Loucy (cell line): Measurements from ENCODE around the gene C2CD4D.

Experiments used
- H2AFZ ChIP-seq: fragments of 200-600 bp; sonication (generic); 2 replicates; pipeline ENCODE4 v1.6.0; 2016; ENCODE audit warnings: antibody characterized with exemption, mild to moderate bottlenecking, low read length, moderate library complexity
- H3F3A ChIP-seq: fragments of 200-600 bp; 2 replicates; pipeline ENCODE4 v1.6.0; 2016; ENCODE audit warnings: antibody characterized with exemption, low read depth, mild to moderate bottlenecking
- H3K27me3 ChIP-seq: fragments of 200-600 bp; sonication (generic); 2 replicates; pipeline ENCODE4 v1.6.1; 2014; ENCODE audit warnings: low read length, mild to moderate bottlenecking; ENCODE audit not compliant: insufficient read depth, poor library complexity, severe bottlenecking
- H3K36me3 ChIP-seq: fragments of 200-600 bp; sonication (generic); 2 replicates; pipeline ENCODE4 v1.6.1; 2016; ENCODE audit warnings: low read length; ENCODE audit not compliant: insufficient read depth
- H3K4me1 ChIP-seq: fragments of 200-600 bp; sonication (generic); 2 replicates; pipeline ENCODE4 v1.5.1; 2014; ENCODE audit warnings: low read length, mild to moderate bottlenecking; ENCODE audit not compliant: insufficient read depth, poor library complexity, severe bottlenecking
- H3K4me2 ChIP-seq: fragments of 200-600 bp; sonication (generic); 2 replicates; pipeline ENCODE4 v1.6.0; 2014; ENCODE audit warnings: antibody characterized with exemption, low read length, low read depth, mild to moderate bottlenecking; ENCODE audit not compliant: poor library complexity, severe bottlenecking
- H3K4me3 ChIP-seq: fragments of 200-600 bp; sonication (generic); 2 replicates; pipeline ENCODE4 v1.5.1; 2014; ENCODE audit warnings: low read length, mild to moderate bottlenecking, mixed read lengths; ENCODE audit not compliant: poor library complexity, severe bottlenecking
- H3K79me2 ChIP-seq: fragments of 200-600 bp; sonication (generic); 2 replicates; pipeline ENCODE4 v1.6.1; 2014; ENCODE audit warnings: low read length; ENCODE audit not compliant: insufficient read depth
- H3K9ac ChIP-seq: fragments of 200-600 bp; sonication (generic); 2 replicates; pipeline ENCODE4 v1.6.0; 2014; ENCODE audit warnings: mild to moderate bottlenecking, low read depth, low read length, moderate library complexity; ENCODE audit not compliant: poor library complexity, severe bottlenecking
- H3K9me2 ChIP-seq: fragments of 200-600 bp; sonication (generic); replicated peaks from 2 replicates; pipeline ENCODE4 v1.6.1; 2016; ENCODE audit warnings: low read depth, low read length, mixed read lengths
- H3K9me3 ChIP-seq: fragments of 200-600 bp; sonication (generic); 2 replicates; pipeline ENCODE4 v1.6.1; 2014; ENCODE audit warnings: mild to moderate bottlenecking, antibody characterized with exemption, low read length, low read depth; ENCODE audit not compliant: insufficient read depth
- H4K20me1 ChIP-seq: fragments of 200-600 bp; sonication (generic); 2 replicates; pipeline ENCODE4 v1.6.0; 2014; ENCODE audit warnings: antibody characterized with exemption, low read length, mild to moderate bottlenecking; ENCODE audit not compliant: insufficient read depth, poor library complexity, severe bottlenecking
- CTCF ChIP-seq: fragments of 200-600 bp; sonication (generic); conservative IDR thresholded peaks from 2 replicates; pipeline ENCODE4 v1.5.1; 2014; ENCODE audit warnings: mild to moderate bottlenecking, antibody characterized with exemption, low read length
- EZH2phosphoT487 ChIP-seq: fragments of 200-600 bp; IDR thresholded peaks from 2 replicates; pipeline ENCODE4 v1.6.1; 2018; ENCODE audit warnings: antibody characterized with exemption, mild to moderate bottlenecking, moderate library complexity, borderline replicate concordance

C2CD4D gene

GRCh38 chr1:151832318-151832980, 7.2 kb downstream of the C2CD4D start:
- no peak overlapping the region for H2AFZ ChIP-seq
- peaks cover 9% of the 10 kb centered on the region; the same call in 1 of the 2 replicates for H3F3A ChIP-seq
- no peaks in the 10 kb centered on the region for H3K9me2 ChIP-seq
- H3K79me2 ChIP-seq = no peaks in the 10 kb centered on the region
- H3K9me3 ChIP-seq = no peaks in the 10 kb centered on the region
- H3K4me1 ChIP-seq = peaks cover 55% of the 10 kb centered on the region
- no peak overlapping the region for H3K4me2 ChIP-seq
- no peaks in the 10 kb centered on the region for H3K36me3 ChIP-seq
- H3K9ac ChIP-seq = no peak overlapping the region
- no peaks in the 10 kb centered on the region for H3K27me3 ChIP-seq
- no peak overlapping the region for H3K4me3 ChIP-seq
- H4K20me1 ChIP-seq = no peaks in the 10 kb centered on the region
- TF ChIP-seq EZH2phosphoT487 = no peak
- no peak for TF ChIP-seq CTCF

GRCh38 chr1:151831605-151832004, 8.0 kb downstream of the C2CD4D start, which contains the start of gene RORC:
TSS of gene RORC (minus strand) at chr1:151831802. CDS start at chr1:151831764, 38 bp downstream.
- H3K27me3 ChIP-seq = no peaks in the 10 kb centered on the region
- peaks cover 53% of the 10 kb centered on the region for H3K4me1 ChIP-seq
- H2AFZ ChIP-seq = peak within 1 kb of the TSS; percentile 44; the same call in 1 of the 2 replicates
- no peaks in the 10 kb centered on the region for H3K36me3 ChIP-seq
- H3K9ac ChIP-seq = peak within 1 kb of the TSS; percentile 70
- H4K20me1 ChIP-seq = no peaks in the 10 kb centered on the region
- no peak for TF ChIP-seq CTCF
- no peak for TF ChIP-seq EZH2phosphoT487
- H3K79me2 ChIP-seq = no peaks in the 10 kb centered on the region
- H3K4me3 ChIP-seq = peak within 1 kb of the TSS; percentile 21
- H3F3A ChIP-seq = peaks cover 9% of the 10 kb centered on the region; the same call in 1 of the 2 replicates
- no peaks in the 10 kb centered on the region for H3K9me3 ChIP-seq
- H3K4me2 ChIP-seq = peak within 1 kb of the TSS; percentile 77
- no peaks in the 10 kb centered on the region for H3K9me2 ChIP-seq

GRCh38 chr1:151831256-151831591, 8.4 kb downstream of the C2CD4D start:
- H3K4me2 ChIP-seq = peak overlapping the region; percentile 77

More at GRCh38 chr1:151831256-151831591, 8.4 kb downstream of the C2CD4D start:
- no peaks in the 10 kb centered on the region for H3K27me3 ChIP-seq
- no peaks in the 10 kb centered on the region for H3K36me3 ChIP-seq
- peak overlapping the region; percentile 21 for H3K4me3 ChIP-seq
- no peaks in the 10 kb centered on the region for H4K20me1 ChIP-seq
- no peaks in the 10 kb centered on the region for H3K9me3 ChIP-seq
- H3K79me2 ChIP-seq = no peaks in the 10 kb centered on the region
- peak overlapping the region; percentile 57 for H3K9ac ChIP-seq
- peak overlapping the region; percentile 44; the same call in 1 of the 2 replicates for H2AFZ ChIP-seq
- no peaks in the 10 kb centered on the region for H3K9me2 ChIP-seq
- H3F3A ChIP-seq = peaks cover 9% of the 10 kb centered on the region; the same call in 1 of the 2 replicates
- peaks cover 56% of the 10 kb centered on the region for H3K4me1 ChIP-seq
- TF ChIP-seq EZH2phosphoT487 (no peak), CTCF (no peak)
